PFSK-1 (cell line): ENCODE measurements around the gene CBLL1.

Experiments used
- FOXP2 ChIP-seq: optimal IDR thresholded peaks from 2 replicates; pipeline ENCODE3; 2011; ENCODE audit warnings: borderline replicate concordance, control low read depth, inconsistent platforms; ENCODE audit not compliant: insufficient read depth; ENCODE audit errors: extremely low read length, extremely low read depth
- POLR2AphosphoS5 ChIP-seq: IDR thresholded peaks from 2 replicates; pipeline ENCODE4 v1.6.1; 2012; ENCODE audit warnings: low read depth, mild to moderate bottlenecking, control low read depth, low read length, moderate library complexity
- SIN3A ChIP-seq: IDR thresholded peaks from 2 replicates; pipeline ENCODE4 v1.6.1; 2012; ENCODE audit warnings: mild to moderate bottlenecking, low read length, moderate library complexity, borderline replicate concordance; ENCODE audit not compliant: insufficient read depth
- TAF1 ChIP-seq: IDR thresholded peaks from 2 replicates; pipeline ENCODE4 v1.6.1; 2012; ENCODE audit warnings: low read length, control low read depth, borderline replicate concordance; ENCODE audit not compliant: insufficient read depth
- TF ChIP-seq, protein P1 (sequence below), 2 experiments: IDR thresholded peaks; 2 replicates each; pipeline versions ENCODE4 v1.6.1 to v1.8.0; 2011 to 2012; ENCODE audit warnings: low read depth in 2 of 2, low read length in 2 of 2, control low read depth in 1 of 2, inconsistent platforms in 1 of 2, mild to moderate bottlenecking in 1 of 2, moderate library complexity in 1 of 2; ENCODE audit not compliant: insufficient read depth in 1 of 2

CBLL1 gene

DNA sequence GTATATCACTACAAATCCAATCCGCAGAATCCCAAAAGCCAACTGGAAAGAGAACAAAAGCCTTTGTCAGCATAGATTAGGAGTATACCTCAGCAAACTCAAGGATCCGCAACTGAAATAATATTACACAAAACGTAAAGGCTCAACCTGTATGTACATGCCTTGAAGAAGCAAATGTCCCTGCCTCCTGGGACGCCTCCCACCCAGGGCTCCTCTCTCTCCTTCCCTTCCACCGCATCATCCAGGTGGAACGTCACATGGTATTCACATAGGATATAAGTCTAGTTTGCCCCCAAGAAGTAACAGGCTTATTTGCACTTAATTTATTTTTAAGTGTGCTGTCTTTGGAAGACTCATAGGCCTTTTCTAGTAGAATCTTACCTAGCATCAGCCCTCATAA is 45.7 kb downstream of the CBLL1 start:
- TF ChIP-seq POLR2AphosphoS5 (no peak), FOXP2 (no peak), TAF1 (no peak), SIN3A (no peak)
- TF ChIP-seq, protein P1, sequence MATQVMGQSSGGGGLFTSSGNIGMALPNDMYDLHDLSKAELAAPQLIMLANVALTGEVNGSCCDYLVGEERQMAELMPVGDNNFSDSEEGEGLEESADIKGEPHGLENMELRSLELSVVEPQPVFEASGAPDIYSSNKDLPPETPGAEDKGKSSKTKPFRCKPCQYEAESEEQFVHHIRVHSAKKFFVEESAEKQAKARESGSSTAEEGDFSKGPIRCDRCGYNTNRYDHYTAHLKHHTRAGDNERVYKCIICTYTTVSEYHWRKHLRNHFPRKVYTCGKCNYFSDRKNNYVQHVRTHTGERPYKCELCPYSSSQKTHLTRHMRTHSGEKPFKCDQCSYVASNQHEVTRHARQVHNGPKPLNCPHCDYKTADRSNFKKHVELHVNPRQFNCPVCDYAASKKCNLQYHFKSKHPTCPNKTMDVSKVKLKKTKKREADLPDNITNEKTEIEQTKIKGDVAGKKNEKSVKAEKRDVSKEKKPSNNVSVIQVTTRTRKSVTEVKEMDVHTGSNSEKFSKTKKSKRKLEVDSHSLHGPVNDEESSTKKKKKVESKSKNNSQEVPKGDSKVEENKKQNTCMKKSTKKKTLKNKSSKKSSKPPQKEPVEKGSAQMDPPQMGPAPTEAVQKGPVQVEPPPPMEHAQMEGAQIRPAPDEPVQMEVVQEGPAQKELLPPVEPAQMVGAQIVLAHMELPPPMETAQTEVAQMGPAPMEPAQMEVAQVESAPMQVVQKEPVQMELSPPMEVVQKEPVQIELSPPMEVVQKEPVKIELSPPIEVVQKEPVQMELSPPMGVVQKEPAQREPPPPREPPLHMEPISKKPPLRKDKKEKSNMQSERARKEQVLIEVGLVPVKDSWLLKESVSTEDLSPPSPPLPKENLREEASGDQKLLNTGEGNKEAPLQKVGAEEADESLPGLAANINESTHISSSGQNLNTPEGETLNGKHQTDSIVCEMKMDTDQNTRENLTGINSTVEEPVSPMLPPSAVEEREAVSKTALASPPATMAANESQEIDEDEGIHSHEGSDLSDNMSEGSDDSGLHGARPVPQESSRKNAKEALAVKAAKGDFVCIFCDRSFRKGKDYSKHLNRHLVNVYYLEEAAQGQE (IDR thresholded peaks at IDR 0.05; ENCODE audit: insufficient read depth in 1 of 2, low read depth in 2 of 2, low read length in 2 of 2), result no peak

DNA sequence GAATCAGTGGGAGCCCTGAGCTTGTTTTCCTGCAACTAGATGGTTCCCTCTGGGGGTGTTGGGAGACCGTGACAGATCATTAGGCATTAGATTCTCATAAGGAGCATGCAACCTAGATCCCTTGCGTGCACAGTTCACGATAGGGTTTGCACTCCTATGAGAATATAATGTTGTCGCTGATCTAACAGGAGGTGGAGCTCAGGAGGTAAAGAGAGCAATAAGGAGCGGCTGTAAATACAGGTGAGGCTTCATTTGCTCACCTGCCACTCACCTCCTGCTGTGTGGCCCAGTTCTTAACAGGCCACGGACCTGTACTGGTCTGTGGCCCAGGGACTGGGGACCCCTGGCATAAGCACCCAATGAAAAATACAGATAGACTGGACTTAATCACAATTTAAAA is 48.4 kb downstream of the CBLL1 start:
- TF ChIP-seq POLR2AphosphoS5 (no peak), SIN3A (no peak), FOXP2 (no peak), TAF1 (no peak)
- TF ChIP-seq, protein P1 (IDR thresholded peaks at IDR 0.05; ENCODE audit: insufficient read depth in 1 of 2, low read depth in 2 of 2, low read length in 2 of 2), result no peak

DNA sequence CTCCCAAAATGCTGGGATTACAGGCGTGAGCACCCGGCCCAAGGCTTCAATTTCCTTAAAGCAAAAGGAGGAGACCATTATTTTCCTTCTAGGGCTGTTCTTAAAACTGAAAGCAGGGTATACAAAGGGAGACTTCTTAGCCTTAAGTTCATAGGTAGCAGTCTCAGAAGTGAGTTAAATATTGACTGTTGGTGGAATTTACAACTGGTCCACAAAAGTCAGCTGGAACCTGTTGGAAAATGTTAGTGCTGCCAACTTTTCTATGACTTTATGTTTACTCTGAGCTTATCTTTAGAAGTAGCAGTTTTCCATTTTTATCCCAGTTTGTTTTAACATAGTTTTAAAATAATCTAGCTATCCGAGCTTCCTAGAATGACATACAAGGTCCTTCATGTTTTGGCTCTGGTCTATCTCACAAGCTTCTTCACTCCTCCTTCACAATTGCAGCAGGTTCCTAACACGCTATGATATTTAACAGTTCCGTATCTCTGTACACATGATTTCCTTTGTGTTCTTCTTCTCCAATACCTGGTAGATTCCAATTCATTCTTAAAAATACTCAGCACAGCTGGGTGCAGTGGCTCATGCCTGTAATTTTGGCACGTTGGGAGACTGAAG is 55.8 kb downstream of the CBLL1 start:
- no peak for TF ChIP-seq POLR2AphosphoS5
- TF ChIP-seq SIN3A, result no peak
- TF ChIP-seq TAF1, result no peak
- TF ChIP-seq, protein P1 (IDR thresholded peaks at IDR 0.05; ENCODE audit: insufficient read depth in 1 of 2, low read depth in 2 of 2, low read length in 2 of 2), result no peak
- TF ChIP-seq FOXP2, result no peak

DNA sequence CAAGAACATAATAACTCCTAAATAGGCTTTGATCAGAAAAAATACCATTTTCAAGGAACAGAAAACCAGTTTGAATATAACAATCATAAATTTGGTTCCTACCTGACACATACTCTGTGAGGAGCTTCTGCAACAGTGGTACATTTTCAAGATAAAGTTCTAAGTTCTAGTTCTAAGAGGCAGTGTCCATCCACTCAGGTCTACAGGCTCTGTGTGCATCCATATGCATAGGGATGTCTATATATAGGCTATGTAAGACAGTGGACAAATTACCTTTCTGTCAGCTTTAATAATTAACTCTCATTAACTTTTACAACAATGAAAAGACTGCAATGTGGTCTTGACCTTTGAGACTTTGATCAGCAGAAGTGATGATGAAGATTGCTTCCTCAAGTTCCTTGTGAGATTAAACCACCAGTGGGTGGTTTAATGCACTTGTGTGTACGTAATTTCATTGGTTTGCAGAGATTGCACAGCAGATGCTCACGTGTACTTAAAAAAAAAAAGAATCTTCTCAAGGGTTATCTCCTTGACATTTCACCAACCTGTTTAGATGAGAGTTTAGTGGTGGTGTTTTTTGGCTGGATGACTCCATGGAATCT is 59.2 kb downstream of the CBLL1 start, which contains the start of gene SLC26A3:
Gene SLC26A3, minus strand, starts transcription at position 215 of the 602 bp plus-strand sequence. CDS start 8,714 bp downstream, outside the sequence.
- TF ChIP-seq SIN3A, result no peak
- TF ChIP-seq, protein P1 (IDR thresholded peaks at IDR 0.05; ENCODE audit: insufficient read depth in 1 of 2, low read depth in 2 of 2, low read length in 2 of 2), result no peak
- TF ChIP-seq POLR2AphosphoS5, result no peak
- TF ChIP-seq TAF1, result no peak
- no peak for TF ChIP-seq FOXP2
